Esophagus squamous epithelium (tissue), 5 donors: ENCODE measurements around the gene WHRN. TPM values are rescaled to one million over a fixed set of nuclear protein-coding genes. Genes with fewer than 3 reads are reported as not detected.

Experiments
- DNase-seq: peaks from one replicate; lab custom pipeline; 2025; lab: John Stamatoyannopoulos, UW
- H3K27ac ChIP-seq, 4 donors: fragments of 200-600 bp; sonication (generic); one replicate each; pipeline ENCODE4 v1.5.1; 2016 to 2019; ENCODE audit warnings: mild to moderate bottlenecking in 1 of 4
- H3K27me3 ChIP-seq, 4 donors: fragments of 200-600 bp; sonication (generic); 1 replicate in 3 of 4; 2 replicates in 1 of 4; pipeline versions ENCODE4 v1.5.1 to v1.6.0; 2017 to 2021; ENCODE audit warnings: antibody characterized with exemption in 1 of 4
- H3K36me3 ChIP-seq, 3 donors: fragments of 200-600 bp; sonication (generic); one replicate each; pipeline ENCODE4 v1.5.1; 2016 to 2019
- H3K4me1 ChIP-seq, 3 donors: fragments of 200-600 bp; sonication (generic); one replicate each; pipeline ENCODE4 v1.5.1; 2017 to 2019
- H3K4me3 ChIP-seq, 4 donors: fragments of 200-600 bp; sonication (generic); 1 replicate in 3 of 4; 2 replicates in 1 of 4; pipeline ENCODE4 v1.5.1; 2016 to 2019; ENCODE audit warnings: mild to moderate bottlenecking in 2 of 4, moderate library complexity in 1 of 4
- H3K9me3 ChIP-seq, 3 donors: fragments of 200-600 bp; sonication (generic); one replicate each; pipeline ENCODE4 v1.5.1; 2016 to 2019
- POLR2A ChIP-seq, 4 donors: fragments of 450-650 bp; IDR thresholded peaks; one replicate each; pipeline ENCODE4 v1.6.1; 2017; ENCODE audit warnings: antibody characterized with exemption in 4 of 4, mild to moderate bottlenecking in 4 of 4, moderate library complexity in 3 of 4
- WGBS, 2 donors: methylation state at CpG; one replicate each; pipeline ENCODE4 v1.1.5; 2018; 5-methylcytosine and 5-hydroxymethylcytosine counted together
- intact Hi-C: fragments of 100-400 bp; cut with DNase I; formaldehyde crosslinking; loops from one replicate; pipeline ENCODE4 v1.15.0; 2022
- total RNA-seq, 4 donors: library from RNA; depleted of rRNA; stranded (reverse); fragments of >200 nt; gene quantifications; one replicate each; pipeline ENCODE4 v1.1.0, GENCODE V29; 2016
- TF ChIP-seq, protein P1 (sequence below), 6 experiments: fragments of 450-650 bp in 4 of 6; fragments of 200-600 bp in 2 of 6; sonication (generic) in 2 of 6; IDR thresholded peaks; one replicate each; pipeline ENCODE4 v1.5.1; 2016 to 2019; ENCODE audit warnings: antibody characterized with exemption in 6 of 6, mild to moderate bottlenecking in 4 of 6, moderate library complexity in 4 of 6
- donor health status: DM: yes; HTN: yes; CAD: no.

Gene WHRN
- total RNA-seq, 4 donors from 2014 or later = 2.9 to 6.1 (median 3.4) TPM

DNA sequence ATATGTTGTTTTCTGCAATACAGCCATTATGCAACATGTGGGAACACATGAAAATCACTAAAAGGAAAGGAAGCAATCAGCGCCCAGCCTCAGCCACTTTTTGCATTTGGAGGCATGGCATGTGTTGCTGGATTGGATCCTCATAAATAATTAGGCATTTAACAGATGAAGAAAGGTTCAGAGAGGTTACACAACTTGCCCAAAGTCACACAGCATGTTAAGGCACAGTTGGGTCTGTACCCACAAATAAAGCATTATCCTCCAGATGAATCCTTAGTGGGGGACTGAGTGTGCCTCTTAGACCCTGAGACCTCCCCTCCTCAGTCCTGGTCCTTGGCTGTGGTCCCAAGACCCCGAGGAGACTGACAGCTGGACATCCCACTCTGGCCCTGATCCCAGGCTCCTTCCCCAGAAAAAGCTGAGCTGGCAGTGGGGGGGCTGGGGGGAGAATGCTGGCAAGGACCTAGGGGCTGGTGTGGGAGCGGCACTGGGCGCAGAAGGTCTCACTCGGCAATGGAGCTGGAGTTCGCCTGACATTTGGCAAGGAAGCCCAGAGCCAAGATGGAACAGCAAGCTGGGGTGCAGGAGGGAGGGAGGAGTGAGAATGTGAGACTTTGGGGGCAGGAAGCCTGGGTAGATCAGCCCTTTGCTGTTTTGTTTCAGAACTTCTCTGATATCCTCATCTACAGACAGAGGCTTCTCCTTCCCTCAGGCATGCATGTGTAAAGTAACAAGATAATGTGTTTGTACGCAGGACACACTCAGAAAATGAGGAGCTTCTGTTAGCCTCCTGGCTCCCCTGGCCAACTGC is 110.5 kb downstream of the WHRN start:
- Histone ChIP-seq H3K9me3 (no peaks in the 10 kb centered on the region), H3K36me3 (no peaks in the 10 kb centered on the region), H3K4me1 (peaks cover 13 to 96% (median 53%) of the 10 kb centered on the region in 3 donors), H3K27ac (peak overlapping the region in 3 of 4 donors; percentile 59 to 76 (median 74)), H3K27me3 (no peaks in the 10 kb centered on the region), H3K4me3 (peak overlapping the region in 1 of 4 donors; percentile 7)
- intact Hi-C loops = no loop called here
- DNase-seq = no peak
- WGBS, 2 donors = 41 to 73% methylated on average over 6 of the region's 7 CpGs
- TF ChIP-seq, protein P1, sequence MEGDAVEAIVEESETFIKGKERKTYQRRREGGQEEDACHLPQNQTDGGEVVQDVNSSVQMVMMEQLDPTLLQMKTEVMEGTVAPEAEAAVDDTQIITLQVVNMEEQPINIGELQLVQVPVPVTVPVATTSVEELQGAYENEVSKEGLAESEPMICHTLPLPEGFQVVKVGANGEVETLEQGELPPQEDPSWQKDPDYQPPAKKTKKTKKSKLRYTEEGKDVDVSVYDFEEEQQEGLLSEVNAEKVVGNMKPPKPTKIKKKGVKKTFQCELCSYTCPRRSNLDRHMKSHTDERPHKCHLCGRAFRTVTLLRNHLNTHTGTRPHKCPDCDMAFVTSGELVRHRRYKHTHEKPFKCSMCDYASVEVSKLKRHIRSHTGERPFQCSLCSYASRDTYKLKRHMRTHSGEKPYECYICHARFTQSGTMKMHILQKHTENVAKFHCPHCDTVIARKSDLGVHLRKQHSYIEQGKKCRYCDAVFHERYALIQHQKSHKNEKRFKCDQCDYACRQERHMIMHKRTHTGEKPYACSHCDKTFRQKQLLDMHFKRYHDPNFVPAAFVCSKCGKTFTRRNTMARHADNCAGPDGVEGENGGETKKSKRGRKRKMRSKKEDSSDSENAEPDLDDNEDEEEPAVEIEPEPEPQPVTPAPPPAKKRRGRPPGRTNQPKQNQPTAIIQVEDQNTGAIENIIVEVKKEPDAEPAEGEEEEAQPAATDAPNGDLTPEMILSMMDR (IDR thresholded peaks at IDR 0.05) = no peak
- TF ChIP-seq POLR2A (IDR thresholded peaks at IDR 0.05) = no peak

GRCh38 chr9:114392749-114393112 is 112.5 kb downstream of the WHRN start:
- TF ChIP-seq POLR2A (IDR thresholded peaks at IDR 0.05) = no peak
- TF ChIP-seq, protein P1 (IDR thresholded peaks at IDR 0.05) = no peak
- intact Hi-C loops = no loop called here
- Histone ChIP-seq H3K9me3 (no peaks in the 10 kb centered on the region), H3K36me3 (no peaks in the 10 kb centered on the region), H3K4me3 (no peak overlapping the region), H3K27me3 (no peaks in the 10 kb centered on the region), H3K27ac (peak overlapping the region in 3 of 4 donors; percentile 47 to 76 (median 66)), H3K4me1 (peaks cover 20 to 96% (median 68%) of the 10 kb centered on the region in 3 donors)
- no peak for DNase-seq
- WGBS, 2 donors = 21 to 47% methylated on average over 3 of the region's 3 CpGs

GRCh38 chr9:114390952-114391351 is 114.3 kb downstream of the WHRN start:
- no peak for DNase-seq
- Histone ChIP-seq H3K4me3 (no peak overlapping the region), H3K9me3 (no peaks in the 10 kb centered on the region), H3K36me3 (no peaks in the 10 kb centered on the region), H3K27me3 (no peaks in the 10 kb centered on the region), H3K27ac (peak overlapping the region in 2 of 4 donors; percentile 88 to 95), H3K4me1 (peaks cover 17 to 93% (median 62%) of the 10 kb centered on the region in 3 donors)
- WGBS, 2 donors = 88 to 90% methylated on average over 2 of the region's 2 CpGs
- intact Hi-C loops = no loop called here
- TF ChIP-seq, protein P1 (IDR thresholded peaks at IDR 0.05) = no peak
- no peak for TF ChIP-seq POLR2A (IDR thresholded peaks at IDR 0.05)

DNA sequence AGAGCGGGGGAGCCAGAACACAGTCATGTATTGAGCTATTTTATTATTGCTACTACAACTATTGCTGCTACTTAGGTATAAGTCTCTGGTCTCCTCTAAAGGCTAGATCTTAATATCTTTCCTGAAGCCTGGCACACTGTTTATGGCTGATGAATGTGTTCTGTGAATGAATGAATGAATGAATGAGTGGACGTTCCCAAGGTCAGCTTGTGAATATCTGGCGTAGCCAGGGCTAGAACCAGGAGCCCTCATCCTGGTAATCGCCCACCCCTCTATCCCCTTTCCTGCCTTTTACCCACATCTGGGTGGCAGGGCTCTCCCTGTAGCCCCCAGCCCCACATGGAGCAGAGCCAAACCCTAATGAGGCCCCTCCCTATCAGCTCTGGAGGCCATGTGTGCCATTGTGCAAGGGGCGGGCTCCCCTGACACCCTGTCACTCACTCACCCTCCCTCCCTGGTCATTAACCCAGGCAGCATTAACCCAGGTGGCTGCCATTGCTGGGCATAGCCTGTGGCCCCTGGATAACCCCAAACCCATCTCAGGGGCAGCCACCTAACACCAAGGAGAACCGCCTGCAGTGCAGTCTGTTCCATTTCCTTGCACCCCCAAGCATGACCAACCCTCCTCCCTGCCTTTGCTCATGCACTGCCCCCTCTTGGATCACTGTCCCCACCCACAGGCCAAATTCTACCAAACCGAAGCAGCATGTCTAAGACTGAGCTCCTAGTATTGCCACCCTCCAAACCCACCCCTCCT is 115.5 kb downstream of the WHRN start:
- intact Hi-C loops = no loop called here
- H3K36me3 ChIP-seq = no peaks in the 10 kb centered on the region
- H3K27me3 ChIP-seq = no peaks in the 10 kb centered on the region
- 69 to 83% methylated on average over 6 to 7 of the region's 7 CpGs for WGBS, 2 donors
- no peak for DNase-seq
- no peak overlapping the region for H3K4me3 ChIP-seq
- no peaks in the 10 kb centered on the region for H3K9me3 ChIP-seq
- peaks cover 24 to 93% (median 61%) of the 10 kb centered on the region in 3 donors for H3K4me1 ChIP-seq
- H3K27ac ChIP-seq = peak overlapping the region in 3 of 4 donors; percentile 88 to 95 (median 92)
- TF ChIP-seq, protein P1 (IDR thresholded peaks at IDR 0.05) = no peak
- no peak for TF ChIP-seq POLR2A (IDR thresholded peaks at IDR 0.05)
